ENCODE results near the gene RSAD2.
"Not testable (repeated sequence)": the region's sequence is repeated elsewhere in the genome, so short reads cannot be mapped to it uniquely, and the experiment has no call there.

RSAD2 gene

GRCh38 chr2:6877402-6878304 lies at the start of gene RSAD2:
Gene RSAD2, plus strand, starts transcription at chr2:6877777. Its CDS starts 24 bp downstream, at chr2:6877801.
- DNase-seq (ENCODE audit: low read depth in 1 of 2, low spot score in 1 of 2): peak in 1 of 2 donors; percentile 46

- no peak for DNase-seq (ENCODE audit: low read depth in 1 of 2, low spot score in 1 of 2)
These were observed 49.3 kb upstream of the RSAD2 start for GRCh38 chr2:6828299-6828584.

GRCh38 chr2:6831229-6831628 lies 46.3 kb upstream of the RSAD2 start:
- no peak for DNase-seq (ENCODE audit: low read depth in 1 of 2, low spot score in 1 of 2)

GRCh38 chr2:6832596-6833299 lies 44.8 kb upstream of the RSAD2 start:
- DNase-seq (ENCODE audit: low read depth in 1 of 2, low spot score in 1 of 2): no peak

- no peak for DNase-seq (ENCODE audit: low read depth in 1 of 2, low spot score in 1 of 2)
These were observed 44.3 kb upstream of the RSAD2 start for GRCh38 chr2:6833300-6833604.

GRCh38 chr2:6834163-6834562 lies 43.4 kb upstream of the RSAD2 start:
- DNase-seq (ENCODE audit: low read depth in 1 of 2, low spot score in 1 of 2): no peak

- DNase-seq (ENCODE audit: low read depth in 1 of 2, low spot score in 1 of 2): peak in 1 of 2 donors; percentile 6
These were observed 42.1 kb upstream of the RSAD2 start for GRCh38 chr2:6835467-6835866.

GRCh38 chr2:6838673-6839319 lies 38.8 kb upstream of the RSAD2 start:
- no peak for DNase-seq (ENCODE audit: low read depth in 1 of 2, low spot score in 1 of 2)

GRCh38 chr2:6841537-6842287 lies 35.9 kb upstream of the RSAD2 start:
- DNase-seq (ENCODE audit: low read depth in 1 of 2, low spot score in 1 of 2): no peak

GRCh38 chr2:6845312-6845711 lies 32.3 kb upstream of the RSAD2 start:
- DNase-seq (ENCODE audit: low read depth in 1 of 2, low spot score in 1 of 2): no peak

GRCh38 chr2:6845903-6846302 lies 31.7 kb upstream of the RSAD2 start:
- DNase-seq (ENCODE audit: low read depth in 1 of 2, low spot score in 1 of 2): no peak

GRCh38 chr2:6846540-6846939 lies 31.0 kb upstream of the RSAD2 start:
- no peak for DNase-seq (ENCODE audit: low read depth in 1 of 2, low spot score in 1 of 2)

- DNase-seq (ENCODE audit: low read depth in 1 of 2, low spot score in 1 of 2): no peak
These were observed 30.5 kb upstream of the RSAD2 start for GRCh38 chr2:6846967-6847681.

- no peak for DNase-seq (ENCODE audit: low read depth in 1 of 2, low spot score in 1 of 2)
These were observed 25.4 kb upstream of the RSAD2 start for GRCh38 chr2:6852195-6852594.

- no peak for DNase-seq (ENCODE audit: low read depth in 1 of 2, low spot score in 1 of 2)
These were observed 23.2 kb upstream of the RSAD2 start for GRCh38 chr2:6854416-6854815.

- DNase-seq (ENCODE audit: low read depth in 1 of 2, low spot score in 1 of 2): no peak
These were observed 21.6 kb upstream of the RSAD2 start for GRCh38 chr2:6855860-6856547.

GRCh38 chr2:6856548-6856920 lies 21.0 kb upstream of the RSAD2 start:
- DNase-seq (ENCODE audit: low read depth in 1 of 2, low spot score in 1 of 2): no peak

GRCh38 chr2:6858466-6859027 lies 19.0 kb upstream of the RSAD2 start:
- DNase-seq (ENCODE audit: low read depth in 1 of 2, low spot score in 1 of 2): not testable (repeated sequence)

GRCh38 chr2:6860296-6860695 lies 17.3 kb upstream of the RSAD2 start:
- DNase-seq (ENCODE audit: low read depth in 1 of 2, low spot score in 1 of 2): no peak

- no peak for DNase-seq (ENCODE audit: low read depth in 1 of 2, low spot score in 1 of 2)
These were observed 13.8 kb upstream of the RSAD2 start for GRCh38 chr2:6863792-6864191.

Measured in activated CD4-positive, alpha-beta T cell treated with anti-CD3 and anti-CD28 coated beads, Interleukin-2, amount 50 U/mL, for 24 hours (primary cell).